RWPE2 (cell line): ENCODE results near the gene CNTFR.

ENCODE experiments used
- ATAC-seq: fragments of 200-7000 bp; cut with Tn5 transposase; 3 replicates; pipeline ENCODE4 v1.9.1; 2021; ENCODE audit warnings: low read depth
- DNase-seq: peaks from one replicate; pipeline ENCODE4 v3.0.0-alpha.2; 2020; ENCODE audit warnings: low spot score
- H3K27ac ChIP-seq: fragments of 450-650 bp; 2 replicates; pipeline ENCODE4 v1.5.1; 2017; ENCODE audit warnings: mild to moderate bottlenecking; ENCODE audit not compliant: poor library complexity, severe bottlenecking
- H3K27me3 ChIP-seq: fragments of 250-450 bp; sonication (Bioruptor Pico); 2 replicates; pipeline ENCODE4 v1.5.1; 2021; ENCODE audit warnings: mild to moderate bottlenecking, moderate library complexity; ENCODE audit not compliant: insufficient read depth, poor library complexity, severe bottlenecking
- H3K36me3 ChIP-seq: fragments of 250-450 bp; sonication (Bioruptor Pico); 2 replicates; pipeline ENCODE4 v1.5.1; 2020; ENCODE audit warnings: low read depth, mild to moderate bottlenecking, moderate library complexity
- H3K4me1 ChIP-seq: fragments of 250-450 bp; sonication (Bioruptor Pico); 2 replicates; pipeline ENCODE4 v1.5.1; 2021; ENCODE audit warnings: mild to moderate bottlenecking, moderate library complexity; ENCODE audit not compliant: insufficient read depth, poor library complexity, severe bottlenecking
- H3K4me3 ChIP-seq: fragments of 250-450 bp; sonication (Bioruptor Pico); 2 replicates; pipeline ENCODE4 v1.5.1; 2021; ENCODE audit warnings: mild to moderate bottlenecking, moderate library complexity; ENCODE audit not compliant: severe bottlenecking
- H3K9me3 ChIP-seq: fragments of 250-450 bp; sonication (Bioruptor Pico); 2 replicates; pipeline ENCODE4 v1.5.1; 2021; ENCODE audit warnings: mild to moderate bottlenecking, moderate library complexity; ENCODE audit not compliant: severe bottlenecking
- CTCF ChIP-seq: fragments of 450-650 bp; IDR thresholded peaks from one replicate; pipeline ENCODE4 v1.5.1; 2017; ENCODE audit warnings: mild to moderate bottlenecking, moderate library complexity; ENCODE audit not compliant: poor library complexity, severe bottlenecking

The CNTFR gene

GRCh38 chr9:34566322-34566721 lies 23.2 kb downstream of the CNTFR start:
- ATAC-seq (no peak), DNase-seq (no peak)
- Histone ChIP-seq H3K4me1 (no peaks in the 10 kb centered on the region), H3K27me3 (no peaks in the 10 kb centered on the region), H3K4me3 (no peak overlapping the region), H3K27ac (no peak overlapping the region), H3K36me3 (no peaks in the 10 kb centered on the region), H3K9me3 (no peaks in the 10 kb centered on the region)
- TF ChIP-seq CTCF: no peak

- no peak for TF ChIP-seq CTCF
- Histone ChIP-seq H3K9me3 (no peaks in the 10 kb centered on the region), H3K27ac (no peak overlapping the region), H3K27me3 (no peaks in the 10 kb centered on the region), H3K4me1 (no peaks in the 10 kb centered on the region), H3K36me3 (no peaks in the 10 kb centered on the region), H3K4me3 (no peak overlapping the region)
- ATAC-seq (no peak), DNase-seq (no peak)
These were observed 23.7 kb downstream of the CNTFR start for GRCh38 chr9:34565856-34566255.

GRCh38 chr9:34564617-34565016 lies 24.9 kb downstream of the CNTFR start:
- no peak for TF ChIP-seq CTCF
- Histone ChIP-seq H3K27me3 (no peaks in the 10 kb centered on the region), H3K4me3 (no peak overlapping the region), H3K9me3 (no peaks in the 10 kb centered on the region), H3K36me3 (no peaks in the 10 kb centered on the region), H3K4me1 (no peaks in the 10 kb centered on the region), H3K27ac (no peak overlapping the region)
- ATAC-seq (no peak), DNase-seq (no peak)

GRCh38 chr9:34563262-34563661 lies 26.3 kb downstream of the CNTFR start:
- no peaks in the 10 kb centered on the region for H3K4me1 ChIP-seq
- no peaks in the 10 kb centered on the region for H3K27me3 ChIP-seq
- TF ChIP-seq CTCF: no peak
- no peak overlapping the region for H3K27ac ChIP-seq
- DNase-seq (no peak), ATAC-seq (no peak)
- no peaks in the 10 kb centered on the region for H3K36me3 ChIP-seq
- no peaks in the 10 kb centered on the region for H3K9me3 ChIP-seq
- no peak overlapping the region for H3K4me3 ChIP-seq

- no peak for TF ChIP-seq CTCF
- Histone ChIP-seq H3K9me3 (no peaks in the 10 kb centered on the region), H3K27me3 (no peaks in the 10 kb centered on the region), H3K27ac (no peak overlapping the region), H3K4me1 (no peaks in the 10 kb centered on the region), H3K4me3 (no peak overlapping the region), H3K36me3 (no peaks in the 10 kb centered on the region)
- ATAC-seq (no peak), DNase-seq (no peak)
These were observed 27.3 kb downstream of the CNTFR start for GRCh38 chr9:34562135-34562745.
